ENCODE results near the gene PHOX2A.

Gene PHOX2A

GRCh38 chr11:72240461-72241290, 3.3 kb downstream of the PHOX2A start:
- TF ChIP-seq Cebpa-rat (IDR thresholded peaks at IDR 0.05) = no peak
- Histone ChIP-seq H3K4me2 (peak overlapping the region; percentile 91), H3K4me1 (peaks cover 35% of the 10 kb centered on the region), H4K20me1 (peaks cover 57% of the 10 kb centered on the region), H3K9me3 (peaks cover 33% of the 10 kb centered on the region), H3K36me3 (peaks cover 33% of the 10 kb centered on the region), H3K27ac (no peak overlapping the region), H3K4me3 (peak overlapping the region; percentile 62; the same call in 1 of the 2 replicates), H3K27me3 (peaks cover 85% of the 10 kb centered on the region), H3K9ac (no peak overlapping the region)

- Histone ChIP-seq H3K27ac (no peak overlapping the region; the same call in 1 of the 2 replicates), H4K20me1 (peaks cover 60% of the 10 kb centered on the region), H3K9me3 (peaks cover 29% of the 10 kb centered on the region), H3K4me3 (peak overlapping the region; percentile 62), H3K4me2 (peak overlapping the region; percentile 91), H3K4me1 (peaks cover 35% of the 10 kb centered on the region), H3K27me3 (peaks cover 78% of the 10 kb centered on the region), H3K36me3 (peaks cover 40% of the 10 kb centered on the region), H3K9ac (peak overlapping the region; percentile 61; the same call in 1 of the 2 replicates)
- no peak for TF ChIP-seq Cebpa-rat (IDR thresholded peaks at IDR 0.05)
Observed at GRCh38 chr11:72239849-72240460, 4.0 kb downstream of the PHOX2A start.

GRCh38 chr11:72239313-72239848, 4.6 kb downstream of the PHOX2A start:
- H3K4me3 ChIP-seq = peak overlapping the region; percentile 62
- peak overlapping the region; percentile 91 for H3K4me2 ChIP-seq
- peaks cover 72% of the 10 kb centered on the region for H3K27me3 ChIP-seq
- peaks cover 66% of the 10 kb centered on the region for H4K20me1 ChIP-seq
- no peak for TF ChIP-seq Cebpa-rat (IDR thresholded peaks at IDR 0.05)
- H3K9me3 ChIP-seq = peaks cover 23% of the 10 kb centered on the region
- peaks cover 46% of the 10 kb centered on the region for H3K36me3 ChIP-seq
- H3K4me1 ChIP-seq = peaks cover 36% of the 10 kb centered on the region
- no peak overlapping the region; the same call in 1 of the 2 replicates for H3K27ac ChIP-seq
- peak overlapping the region; percentile 61; the same call in 1 of the 2 replicates for H3K9ac ChIP-seq

- peaks cover 43% of the 10 kb centered on the region for H3K4me1 ChIP-seq
- 0 out of 2 replicates have a peak overlapping the region, but pooled peaks have one; percentile 62 for H3K4me3 ChIP-seq
- H3K27ac ChIP-seq = no peak overlapping the region
- H3K4me2 ChIP-seq = peak overlapping the region; percentile 91
- no peak overlapping the region; the same call in 1 of the 2 replicates for H3K9ac ChIP-seq
- H3K9me3 ChIP-seq = peaks cover 16% of the 10 kb centered on the region
- H4K20me1 ChIP-seq = peaks cover 72% of the 10 kb centered on the region
- peaks cover 65% of the 10 kb centered on the region for H3K27me3 ChIP-seq
- no peak for TF ChIP-seq Cebpa-rat (IDR thresholded peaks at IDR 0.05)
- H3K36me3 ChIP-seq = peaks cover 53% of the 10 kb centered on the region
Observed at GRCh38 chr11:72238492-72239312, 5.3 kb downstream of the PHOX2A start.

- Histone ChIP-seq H3K4me3 (no peak overlapping the region), H4K20me1 (peaks cover 79% of the 10 kb centered on the region), H3K4me2 (no peak overlapping the region), H3K4me1 (peaks cover 50% of the 10 kb centered on the region), H3K36me3 (peaks cover 60% of the 10 kb centered on the region), H3K9me3 (peaks cover 10% of the 10 kb centered on the region), H3K27me3 (peaks cover 59% of the 10 kb centered on the region), H3K9ac (no peak overlapping the region), H3K27ac (no peak overlapping the region)
- no peak for TF ChIP-seq Cebpa-rat (IDR thresholded peaks at IDR 0.05)
Observed at GRCh38 chr11:72238040-72238450, 5.9 kb downstream of the PHOX2A start.

GRCh38 chr11:72237112-72237931, 6.7 kb downstream of the PHOX2A start:
- Histone ChIP-seq H3K4me3 (no peak overlapping the region), H3K4me1 (peaks cover 57% of the 10 kb centered on the region), H4K20me1 (peaks cover 86% of the 10 kb centered on the region), H3K4me2 (no peak overlapping the region), H3K27ac (no peak overlapping the region), H3K9me3 (peaks cover 2% of the 10 kb centered on the region; the same call in 1 of the 2 replicates), H3K36me3 (peaks cover 67% of the 10 kb centered on the region), H3K9ac (no peak overlapping the region), H3K27me3 (peaks cover 51% of the 10 kb centered on the region)
- no peak for TF ChIP-seq Cebpa-rat (IDR thresholded peaks at IDR 0.05)

GRCh38 chr11:72236774-72237111, 7.2 kb downstream of the PHOX2A start:
- Histone ChIP-seq H4K20me1 (peaks cover 92% of the 10 kb centered on the region), H3K36me3 (peaks cover 73% of the 10 kb centered on the region), H3K4me3 (no peak overlapping the region), H3K4me1 (peaks cover 57% of the 10 kb centered on the region), H3K9me3 (no peaks in the 10 kb centered on the region), H3K27me3 (peaks cover 46% of the 10 kb centered on the region), H3K27ac (no peak overlapping the region), H3K9ac (no peak overlapping the region), H3K4me2 (no peak overlapping the region)
- no peak for TF ChIP-seq Cebpa-rat (IDR thresholded peaks at IDR 0.05)

GRCh38 chr11:72236083-72236697, 7.8 kb downstream of the PHOX2A start:
- no peak for TF ChIP-seq Cebpa-rat (IDR thresholded peaks at IDR 0.05)
- Histone ChIP-seq H3K9ac (no peak overlapping the region), H3K9me3 (no peaks in the 10 kb centered on the region), H3K4me1 (peaks cover 57% of the 10 kb centered on the region), H3K27me3 (peaks cover 40% of the 10 kb centered on the region), H3K4me3 (no peak overlapping the region), H4K20me1 (peaks cover 97% of the 10 kb centered on the region), H3K4me2 (no peak overlapping the region), H3K36me3 (peaks cover 78% of the 10 kb centered on the region), H3K27ac (no peak overlapping the region)

Data from BLaER1 (cell line).